ENCODE measurements around the gene ACOT7. TPM values are rescaled to one million over a fixed set of nuclear protein-coding genes. Genes with fewer than 3 reads are reported as not detected.

The ACOT7 gene
- total RNA-seq, 1 experiment from 2014 or later: 177 TPM

GRCh38 chr1:6353955-6354658 lies 39.5 kb downstream of the ACOT7 start:
- DNase-seq (ENCODE audit: low read depth): no peak
- in situ Hi-C loops (cut with HindIII; ENCODE audit: low pct_unique_long_range_greater_than_20kb, low sequenced_read_pairs): no loop called here

- in situ Hi-C loops (cut with HindIII; ENCODE audit: low pct_unique_long_range_greater_than_20kb, low sequenced_read_pairs): no loop called here
- DNase-seq (ENCODE audit: low read depth): no peak
Observed at GRCh38 chr1:6353619-6353954, 40.0 kb downstream of the ACOT7 start.

- in situ Hi-C loops (cut with HindIII; ENCODE audit: low pct_unique_long_range_greater_than_20kb, low sequenced_read_pairs): no loop called here
- no peak for DNase-seq (ENCODE audit: low read depth)
Observed at GRCh38 chr1:6352138-6352563, 41.4 kb downstream of the ACOT7 start.

GRCh38 chr1:6351480-6352137 lies 42.0 kb downstream of the ACOT7 start:
- in situ Hi-C loops (cut with HindIII; ENCODE audit: low pct_unique_long_range_greater_than_20kb, low sequenced_read_pairs): no loop called here
- DNase-seq (ENCODE audit: low read depth): no peak

- in situ Hi-C loops (cut with HindIII; ENCODE audit: low pct_unique_long_range_greater_than_20kb, low sequenced_read_pairs): no loop called here
- no peak for DNase-seq (ENCODE audit: low read depth)
Observed at GRCh38 chr1:6350416-6351088, 43.0 kb downstream of the ACOT7 start.

GRCh38 chr1:6349254-6349943 lies 44.2 kb downstream of the ACOT7 start:
- in situ Hi-C loops (cut with HindIII; ENCODE audit: low pct_unique_long_range_greater_than_20kb, low sequenced_read_pairs): no loop called here
- DNase-seq (ENCODE audit: low read depth): no peak

- no peak for DNase-seq (ENCODE audit: low read depth)
- in situ Hi-C loops (cut with HindIII; ENCODE audit: low pct_unique_long_range_greater_than_20kb, low sequenced_read_pairs): no loop called here
Observed at GRCh38 chr1:6348511-6349191, 44.9 kb downstream of the ACOT7 start.

GRCh38 chr1:6347641-6348487 lies 45.7 kb downstream of the ACOT7 start:
- DNase-seq (ENCODE audit: low read depth): peak; percentile 31
- in situ Hi-C loops (cut with HindIII; ENCODE audit: low pct_unique_long_range_greater_than_20kb, low sequenced_read_pairs): no loop called here

- no peak for DNase-seq (ENCODE audit: low read depth)
- in situ Hi-C loops (cut with HindIII; ENCODE audit: low pct_unique_long_range_greater_than_20kb, low sequenced_read_pairs): no loop called here
Observed at GRCh38 chr1:6345460-6345859, 48.1 kb downstream of the ACOT7 start.

GRCh38 chr1:6345009-6345408 lies 48.6 kb downstream of the ACOT7 start:
- no peak for DNase-seq (ENCODE audit: low read depth)
- in situ Hi-C loops (cut with HindIII; ENCODE audit: low pct_unique_long_range_greater_than_20kb, low sequenced_read_pairs): no loop called here

- in situ Hi-C loops (cut with HindIII; ENCODE audit: low pct_unique_long_range_greater_than_20kb, low sequenced_read_pairs): no loop called here
- DNase-seq (ENCODE audit: low read depth): peak; percentile 93
Observed at GRCh38 chr1:6343506-6344405, 49.8 kb downstream of the ACOT7 start.

GRCh38 chr1:6342056-6342455 lies 51.5 kb downstream of the ACOT7 start:
- no peak for DNase-seq (ENCODE audit: low read depth)
- in situ Hi-C loops (cut with HindIII; ENCODE audit: low pct_unique_long_range_greater_than_20kb, low sequenced_read_pairs): no loop called here

GRCh38 chr1:6338695-6339094 lies 54.9 kb downstream of the ACOT7 start:
- in situ Hi-C loops (cut with HindIII; ENCODE audit: low pct_unique_long_range_greater_than_20kb, low sequenced_read_pairs): no loop called here

GRCh38 chr1:6336776-6337622 lies 56.6 kb downstream of the ACOT7 start:
- in situ Hi-C loops (cut with HindIII; ENCODE audit: low pct_unique_long_range_greater_than_20kb, low sequenced_read_pairs): no loop called here
- DNase-seq (ENCODE audit: low read depth): no peak

More at GRCh38 chr1:6338695-6339094, 54.9 kb downstream of the ACOT7 start:
- no peak for DNase-seq (ENCODE audit: low read depth)

GRCh38 chr1:6334261-6334993 lies 59.1 kb downstream of the ACOT7 start:
- in situ Hi-C loops (cut with HindIII; ENCODE audit: low pct_unique_long_range_greater_than_20kb, low sequenced_read_pairs): no loop called here
- DNase-seq (ENCODE audit: low read depth): no peak

Measured in Caki2 (cell line).